BE2C (cell line): ENCODE data around the gene PARD3.
A peak's percentile ranks its signal among the peaks of the same experiment; 100 is the strongest.

Experiments
- DNase-seq: peaks from one replicate; pipeline ENCODE4 v3.0.0-alpha.2; 2020
- H3K27me3 ChIP-seq: fragments of 250-450 bp; sonication (Bioruptor Pico); 2 replicates; pipeline ENCODE4 v1.5.1; 2020; ENCODE audit warnings: mild to moderate bottlenecking
- H3K36me3 ChIP-seq: fragments of 250-450 bp; sonication (Bioruptor Pico); 2 replicates; pipeline ENCODE4 v1.5.1; 2020; ENCODE audit warnings: mild to moderate bottlenecking
- H3K4me1 ChIP-seq: fragments of 250-450 bp; sonication (Bioruptor Pico); 2 replicates; pipeline ENCODE4 v1.5.1; 2020
- H3K4me3 ChIP-seq: 2 replicates; pipeline ENCODE4 v1.5.1; 2011; ENCODE audit warnings: low read depth, low read length
- H3K9me3 ChIP-seq: fragments of 250-450 bp; sonication (Bioruptor Pico); 2 replicates; pipeline ENCODE4 v1.5.1; 2020
- TF ChIP-seq, protein P1 (sequence below): IDR thresholded peaks from 2 replicates; pipeline ENCODE4 v1.5.1; 2012; ENCODE audit warnings: mild to moderate bottlenecking, low read depth, low read length

PARD3 gene

DNA sequence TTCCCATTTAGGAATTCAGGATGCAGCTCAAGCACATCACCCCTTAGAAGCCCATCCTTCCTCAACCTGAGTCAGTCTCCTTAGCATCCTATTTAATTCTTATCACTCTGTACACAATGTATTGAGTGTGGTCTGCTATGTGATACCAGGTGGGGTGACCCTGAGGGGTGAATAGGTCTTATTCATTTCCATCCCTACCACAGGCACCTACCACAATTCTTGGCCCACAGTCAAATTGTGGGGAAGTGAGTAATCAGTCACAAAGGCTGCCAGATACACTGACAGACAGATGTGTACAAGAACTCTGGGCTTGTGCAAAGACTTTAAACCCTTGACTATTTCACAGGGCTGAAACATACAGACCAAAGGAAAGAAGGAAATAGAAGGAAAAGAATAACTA is 560.5 kb downstream of the PARD3 start:
- Histone ChIP-seq H3K9me3 (no peaks in the 10 kb centered on the region), H3K4me1 (peaks cover 4% of the 10 kb centered on the region; the same call in 1 of the 2 replicates), H3K27me3 (no peaks in the 10 kb centered on the region), H3K4me3 (no peak overlapping the region), H3K36me3 (no peaks in the 10 kb centered on the region)
- TF ChIP-seq, protein P1, sequence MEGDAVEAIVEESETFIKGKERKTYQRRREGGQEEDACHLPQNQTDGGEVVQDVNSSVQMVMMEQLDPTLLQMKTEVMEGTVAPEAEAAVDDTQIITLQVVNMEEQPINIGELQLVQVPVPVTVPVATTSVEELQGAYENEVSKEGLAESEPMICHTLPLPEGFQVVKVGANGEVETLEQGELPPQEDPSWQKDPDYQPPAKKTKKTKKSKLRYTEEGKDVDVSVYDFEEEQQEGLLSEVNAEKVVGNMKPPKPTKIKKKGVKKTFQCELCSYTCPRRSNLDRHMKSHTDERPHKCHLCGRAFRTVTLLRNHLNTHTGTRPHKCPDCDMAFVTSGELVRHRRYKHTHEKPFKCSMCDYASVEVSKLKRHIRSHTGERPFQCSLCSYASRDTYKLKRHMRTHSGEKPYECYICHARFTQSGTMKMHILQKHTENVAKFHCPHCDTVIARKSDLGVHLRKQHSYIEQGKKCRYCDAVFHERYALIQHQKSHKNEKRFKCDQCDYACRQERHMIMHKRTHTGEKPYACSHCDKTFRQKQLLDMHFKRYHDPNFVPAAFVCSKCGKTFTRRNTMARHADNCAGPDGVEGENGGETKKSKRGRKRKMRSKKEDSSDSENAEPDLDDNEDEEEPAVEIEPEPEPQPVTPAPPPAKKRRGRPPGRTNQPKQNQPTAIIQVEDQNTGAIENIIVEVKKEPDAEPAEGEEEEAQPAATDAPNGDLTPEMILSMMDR, result no peak
- DNase-seq, result peak; percentile 48

DNA sequence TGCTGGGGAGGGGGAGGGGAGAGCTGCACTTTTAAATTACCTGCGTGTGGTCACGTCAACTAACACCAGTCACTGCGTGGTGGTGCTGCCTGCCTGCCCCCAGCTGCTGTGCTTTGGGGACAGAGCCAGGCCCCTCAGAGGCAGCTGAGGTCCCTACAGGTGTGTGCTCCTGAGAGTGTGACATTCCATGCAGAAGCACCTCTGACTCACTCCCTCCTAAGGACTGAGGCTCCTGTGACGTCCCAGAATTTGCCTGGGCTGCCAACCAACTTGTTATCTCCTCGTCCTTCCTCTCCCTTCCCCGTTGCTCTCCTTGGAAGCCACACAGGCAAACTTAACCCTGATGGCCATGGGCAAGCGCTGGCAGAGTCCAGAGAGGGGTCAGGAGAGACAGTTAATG is 563.0 kb downstream of the PARD3 start:
- Histone ChIP-seq H3K4me1 (peaks cover 4% of the 10 kb centered on the region; the same call in 1 of the 2 replicates), H3K4me3 (no peak overlapping the region), H3K36me3 (no peaks in the 10 kb centered on the region), H3K9me3 (no peaks in the 10 kb centered on the region), H3K27me3 (no peaks in the 10 kb centered on the region)
- DNase-seq, result no peak
- TF ChIP-seq, protein P1, result no peak

DNA sequence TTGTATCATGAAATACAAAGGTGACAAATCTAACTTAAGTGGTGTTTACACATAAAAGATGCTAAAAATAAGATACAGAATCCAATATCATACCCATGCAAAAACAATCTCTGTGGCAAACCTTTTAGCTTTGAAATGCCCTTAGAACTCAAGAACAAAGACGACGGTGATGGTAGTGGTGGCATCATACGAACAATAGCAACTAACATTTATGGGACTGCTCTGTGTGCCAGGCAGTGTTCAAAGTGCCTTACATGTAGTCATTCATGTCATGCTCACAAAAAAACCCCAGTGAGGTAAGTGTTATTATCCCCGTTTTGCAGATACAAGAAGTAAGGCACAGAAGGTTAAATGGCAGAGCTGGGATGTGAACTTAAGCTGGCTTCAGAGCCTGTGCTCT is 563.9 kb downstream of the PARD3 start:
- TF ChIP-seq, protein P1, result no peak
- H3K4me1 ChIP-seq, result peaks cover 4% of the 10 kb centered on the region; the same call in 1 of the 2 replicates
- no peaks in the 10 kb centered on the region for H3K36me3 ChIP-seq
- H3K27me3 ChIP-seq, result no peaks in the 10 kb centered on the region
- no peak for DNase-seq
- no peak overlapping the region for H3K4me3 ChIP-seq
- no peaks in the 10 kb centered on the region for H3K9me3 ChIP-seq

DNA sequence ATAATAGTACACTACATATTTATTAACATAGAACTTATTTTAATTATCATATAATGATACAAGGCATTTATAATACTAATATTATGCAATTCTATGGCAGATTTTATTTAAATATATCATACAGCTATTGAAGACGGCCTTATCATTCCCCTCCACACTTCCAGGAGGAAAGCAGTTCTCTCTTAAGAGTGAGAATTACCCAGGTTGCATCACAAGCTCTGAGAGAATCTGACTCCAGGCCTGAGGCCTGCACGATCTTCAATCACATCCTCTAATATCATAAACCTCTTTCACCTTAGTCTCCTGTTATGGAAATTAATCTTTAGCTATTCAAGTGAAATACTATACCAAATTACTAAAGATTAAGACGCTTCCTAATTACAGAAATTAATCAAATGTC is 564.4 kb downstream of the PARD3 start:
- H3K9me3 ChIP-seq, result no peaks in the 10 kb centered on the region
- no peak overlapping the region for H3K4me3 ChIP-seq
- no peaks in the 10 kb centered on the region for H3K27me3 ChIP-seq
- DNase-seq, result no peak
- H3K36me3 ChIP-seq, result no peaks in the 10 kb centered on the region
- peaks cover 4% of the 10 kb centered on the region; the same call in 1 of the 2 replicates for H3K4me1 ChIP-seq
- TF ChIP-seq, protein P1, result no peak

DNA sequence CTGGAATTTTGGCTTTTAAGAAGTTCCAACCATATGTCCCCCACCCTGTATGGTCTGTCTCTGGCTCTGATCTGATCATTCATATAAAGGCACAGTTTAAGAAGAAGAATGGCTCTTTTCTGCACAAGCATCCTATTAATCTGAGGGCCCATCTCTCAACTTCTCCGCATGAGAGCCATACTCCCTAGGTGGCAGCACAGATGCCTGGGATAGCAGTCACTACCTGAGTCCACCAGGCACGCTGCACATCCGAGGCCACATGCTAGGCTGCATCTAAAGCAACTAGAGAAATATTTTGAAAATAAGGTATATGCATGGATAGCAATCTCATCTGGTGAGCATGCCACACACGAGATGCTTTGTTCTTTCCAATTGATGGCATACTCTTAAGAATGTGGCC is 565.5 kb downstream of the PARD3 start:
- H3K27me3 ChIP-seq, result no peaks in the 10 kb centered on the region

DNA sequence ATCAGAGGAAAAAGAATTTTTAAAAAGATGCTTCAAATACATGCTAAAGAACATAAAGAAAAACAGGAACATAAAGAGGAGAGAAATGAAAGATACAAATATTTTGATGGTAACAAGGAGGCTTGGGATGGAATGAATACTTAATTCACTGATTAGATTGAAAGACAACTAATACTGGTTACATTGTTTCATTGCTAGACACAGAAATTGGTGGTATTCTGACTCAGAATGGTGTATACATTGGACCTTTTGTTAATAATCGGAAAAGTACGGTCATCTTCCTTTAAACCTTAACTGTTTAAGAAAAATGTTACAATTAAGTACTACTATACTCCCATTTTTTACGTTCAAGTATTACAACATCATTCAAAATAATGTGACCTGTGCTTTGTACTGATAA is 567.5 kb downstream of the PARD3 start:
- H3K9me3 ChIP-seq, result no peaks in the 10 kb centered on the region
- H3K27me3 ChIP-seq, result no peaks in the 10 kb centered on the region
- H3K4me3 ChIP-seq, result no peak overlapping the region
- TF ChIP-seq, protein P1, result no peak
- H3K36me3 ChIP-seq, result no peaks in the 10 kb centered on the region
- no peaks in the 10 kb centered on the region for H3K4me1 ChIP-seq
- no peak for DNase-seq

More for the DNA sequence above, 565.5 kb downstream of the PARD3 start:
- TF ChIP-seq, protein P1, result peak; percentile 49
- H3K9me3 ChIP-seq, result no peaks in the 10 kb centered on the region
- peaks cover 4% of the 10 kb centered on the region; the same call in 1 of the 2 replicates for H3K4me1 ChIP-seq
- no peaks in the 10 kb centered on the region for H3K36me3 ChIP-seq
- DNase-seq, result no peak
- H3K4me3 ChIP-seq, result no peak overlapping the region
